Measurements from ENCODE around the gene KLHL1. TPM values are rescaled to one million over a fixed set of nuclear protein-coding genes. Genes with fewer than 3 reads are reported as not detected.

The KLHL1 gene
- total RNA-seq, 1 experiment from 2014 or later, result not detected

GRCh38 chr13:69820180-69820579, 288.1 kb downstream of the KLHL1 start:
- H3K27me3 ChIP-seq (ENCODE audit: insufficient read depth, low read length), result no peaks in the 10 kb centered on the region
- H3K9me3 ChIP-seq (ENCODE audit: control insufficient read depth in 1 of 2, insufficient read depth in 1 of 2, low read depth in 1 of 2, low read length in 2 of 2), result no peaks in the 10 kb centered on the region; a peak in 1 of 4 replicates
- ATAC-seq (no peak), DNase-seq (ENCODE audit: low read depth, low spot score) (no peak)
- H3K79me2 ChIP-seq (ENCODE audit: insufficient read depth, low read length), result no peaks in the 10 kb centered on the region
- RAD21 ChIA-PET (ENCODE audit: low non-redundant PET in 1 of 2, low total read pairs in 2 of 2, uncharacterized antibody in 2 of 2, unreplicated experiment in 2 of 2), result no interaction called here
- no TSS peak for BruUV-seq (replicated peaks)
- TF ChIP-seq EZH2 (IDR thresholded peaks at IDR 0.05) (no peak), JUND (IDR thresholded peaks at IDR 0.05) (no peak), POLR2AphosphoS5 (IDR thresholded peaks at IDR 0.05; ENCODE audit: low read depth, low read length) (no peak), REST (IDR thresholded peaks at IDR 0.05; ENCODE audit: low read depth) (no peak), SP1 (IDR thresholded peaks at IDR 0.05; ENCODE audit: low read depth) (no peak), YY1 (IDR thresholded peaks at IDR 0.05; ENCODE audit: extremely low read depth, insufficient replicate concordance, low read depth, low read length) (no peak), ZFX (IDR thresholded peaks at IDR 0.05) (no peak), TCF7L2 (IDR thresholded peaks at IDR 0.05; ENCODE audit: borderline replicate concordance, extremely low read depth, insufficient read depth, insufficient read length) (no peak), FOSL1 (IDR thresholded peaks at IDR 0.05; ENCODE audit: low read depth) (no peak), CTCF (IDR thresholded peaks at IDR 0.05 in 2 of 3, conservative IDR thresholded peaks at IDR 0.05 in 1 of 3; ENCODE audit: borderline replicate concordance in 1 of 3, insufficient read depth in 1 of 3, low read depth in 2 of 3, low read length in 2 of 3) (no peak), EGR1 (IDR thresholded peaks at IDR 0.05; ENCODE audit: low read depth) (no peak), POLR2A (IDR thresholded peaks at IDR 0.05; ENCODE audit: borderline replicate concordance, extremely low read depth, insufficient read depth, insufficient read length) (no peak), CEBPB (IDR thresholded peaks at IDR 0.05; ENCODE audit: low read depth) (no peak), SIN3A (IDR thresholded peaks at IDR 0.05; ENCODE audit: low read depth) (no peak), ZBTB33 (IDR thresholded peaks at IDR 0.05; ENCODE audit: extremely low read depth, insufficient replicate concordance, low read length) (no peak), ZNF274 (IDR thresholded peaks at IDR 0.05; ENCODE audit: low read depth, low read length) (no peak)
- no peak overlapping the region for H3K9ac ChIP-seq (ENCODE audit: low read length)
- H3K36me3 ChIP-seq (ENCODE audit: control insufficient read depth in 1 of 2, insufficient read depth in 2 of 2, low read length in 2 of 2), result no peaks in the 10 kb centered on the region
- H3K27ac ChIP-seq (ENCODE audit: low read depth, low read length), result no peak overlapping the region
- CTCF ChIA-PET, result no interaction called here
- H3K4me3 ChIP-seq (replicated peaks in 1 of 2; ENCODE audit: low read depth in 1 of 2, low read length in 2 of 2), result no peak overlapping the region
- intact Hi-C loops (cut with micrococcal nuclease), result no loop called here
- H4K20me1 ChIP-seq (ENCODE audit: insufficient read depth), result no peaks in the 10 kb centered on the region
- POLR2A ChIA-PET, result no interaction called here
- H3K4me1 ChIP-seq (ENCODE audit: control insufficient read depth in 1 of 2, insufficient read depth in 2 of 2, low read length in 2 of 2), result no peaks in the 10 kb centered on the region
- H3K9me2 ChIP-seq (ENCODE audit: insufficient read depth), result no peaks in the 10 kb centered on the region
- no peak overlapping the region for H3K4me2 ChIP-seq (ENCODE audit: low read length)
- H2AFZ ChIP-seq (ENCODE audit: low read depth, low read length, poor library complexity, severe bottlenecking), result no peak overlapping the region

Measured in HCT116 (cell line).